ENCODE results near the gene ILKAP.

DNA sequence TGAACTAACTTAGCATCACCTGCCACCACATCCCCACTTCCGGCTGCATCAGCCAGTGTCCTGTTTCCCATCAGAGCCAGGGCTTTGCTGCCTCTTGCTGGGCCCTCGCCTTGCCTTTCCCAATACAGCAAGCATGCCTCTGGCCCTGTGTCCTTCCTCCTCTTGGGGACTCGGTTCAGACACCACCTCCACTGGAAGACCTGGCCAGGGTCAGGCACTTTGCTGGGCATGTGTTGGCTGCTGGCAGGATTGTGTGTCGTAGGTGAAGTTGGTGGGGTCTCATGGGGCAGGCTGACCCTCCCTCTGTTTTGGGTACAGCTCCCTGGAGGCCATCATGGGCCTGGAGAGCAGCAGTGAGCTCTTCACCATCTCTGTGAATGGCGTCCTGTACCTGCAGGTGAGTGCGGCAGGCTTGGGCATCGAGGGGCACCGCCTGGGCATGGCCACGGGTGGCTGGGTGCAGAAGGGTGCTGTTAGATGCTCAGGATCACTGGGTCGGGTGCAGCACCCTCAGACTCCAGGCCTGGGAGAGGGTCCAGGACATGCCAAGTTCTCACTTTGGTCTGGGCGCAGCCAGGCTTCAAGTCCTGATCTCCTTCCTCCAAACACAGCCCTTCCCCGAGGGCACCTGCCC is 38.1 kb downstream of the ILKAP start:
- TF ChIP-seq, protein P1, sequence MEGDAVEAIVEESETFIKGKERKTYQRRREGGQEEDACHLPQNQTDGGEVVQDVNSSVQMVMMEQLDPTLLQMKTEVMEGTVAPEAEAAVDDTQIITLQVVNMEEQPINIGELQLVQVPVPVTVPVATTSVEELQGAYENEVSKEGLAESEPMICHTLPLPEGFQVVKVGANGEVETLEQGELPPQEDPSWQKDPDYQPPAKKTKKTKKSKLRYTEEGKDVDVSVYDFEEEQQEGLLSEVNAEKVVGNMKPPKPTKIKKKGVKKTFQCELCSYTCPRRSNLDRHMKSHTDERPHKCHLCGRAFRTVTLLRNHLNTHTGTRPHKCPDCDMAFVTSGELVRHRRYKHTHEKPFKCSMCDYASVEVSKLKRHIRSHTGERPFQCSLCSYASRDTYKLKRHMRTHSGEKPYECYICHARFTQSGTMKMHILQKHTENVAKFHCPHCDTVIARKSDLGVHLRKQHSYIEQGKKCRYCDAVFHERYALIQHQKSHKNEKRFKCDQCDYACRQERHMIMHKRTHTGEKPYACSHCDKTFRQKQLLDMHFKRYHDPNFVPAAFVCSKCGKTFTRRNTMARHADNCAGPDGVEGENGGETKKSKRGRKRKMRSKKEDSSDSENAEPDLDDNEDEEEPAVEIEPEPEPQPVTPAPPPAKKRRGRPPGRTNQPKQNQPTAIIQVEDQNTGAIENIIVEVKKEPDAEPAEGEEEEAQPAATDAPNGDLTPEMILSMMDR (IDR thresholded peaks at IDR 0.05), result no peak
- TF ChIP-seq POLR2A (IDR thresholded peaks at IDR 0.05), result no peak
